Fibroblast of villous mesenchyme (primary cell): ENCODE data around the gene PHF23. TPM values are rescaled to one million over a fixed set of nuclear protein-coding genes. Genes with fewer than 3 reads are reported as not detected.

ENCODE experiments used
- DNase-seq: peaks from one replicate; pipeline ENCODE4 v3.0.0-alpha.2; 2010; ENCODE audit warnings: low read depth
- H3K4me3 ChIP-seq: 2 replicates; pipeline ENCODE4 v1.5.1; 2011; ENCODE audit warnings: low read depth, mild to moderate bottlenecking, low read length
- CTCF ChIP-seq: IDR thresholded peaks from 2 replicates; pipeline ENCODE4 v1.5.1; 2012; ENCODE audit warnings: low read depth, mild to moderate bottlenecking, low read length; ENCODE audit not compliant: insufficient read depth
- total RNA-seq: library from RNA; depleted of rRNA; stranded (reverse); fragments of >200 nt; gene quantifications from 2 replicates; pipeline ENCODE4 v1.2.3, GENCODE V29; 2012

The PHF23 gene
- total RNA-seq, 1 donor = 51.8 TPM

- no peak for TF ChIP-seq CTCF
- no peak for DNase-seq
- peak overlapping the region; percentile 78 for H3K4me3 ChIP-seq
Measured at GRCh38 chr17:7232114-7232513, 7.1 kb downstream of the PHF23 start.

- DNase-seq = no peak
- H3K4me3 ChIP-seq = no peak overlapping the region
Measured at GRCh38 chr17:7229504-7229903, 9.8 kb downstream of the PHF23 start.

GRCh38 chr17:7228920-7229319, 10.3 kb downstream of the PHF23 start:
- no peak overlapping the region for H3K4me3 ChIP-seq
- no peak for TF ChIP-seq CTCF
- no peak for DNase-seq

More at GRCh38 chr17:7229504-7229903, 9.8 kb downstream of the PHF23 start:
- no peak for TF ChIP-seq CTCF

- DNase-seq = no peak
- no peak for TF ChIP-seq CTCF
- no peak overlapping the region for H3K4me3 ChIP-seq
Measured at GRCh38 chr17:7226721-7227710, 12.2 kb downstream of the PHF23 start.

- no peak overlapping the region for H3K4me3 ChIP-seq
- no peak for DNase-seq
- TF ChIP-seq CTCF = no peak
Measured at GRCh38 chr17:7225711-7226331, 13.4 kb downstream of the PHF23 start.

- no peak for TF ChIP-seq CTCF
- H3K4me3 ChIP-seq = no peak overlapping the region
- no peak for DNase-seq
Measured at GRCh38 chr17:7224661-7225111, 14.6 kb downstream of the PHF23 start.
